ENCODE measurements around the gene MRPS7. TPM values are rescaled to one million over a fixed set of nuclear protein-coding genes. Genes with fewer than 3 reads are reported as not detected.

Gene MRPS7
- total RNA-seq, 1 experiment from 2014 or later, result 103 TPM

DNA sequence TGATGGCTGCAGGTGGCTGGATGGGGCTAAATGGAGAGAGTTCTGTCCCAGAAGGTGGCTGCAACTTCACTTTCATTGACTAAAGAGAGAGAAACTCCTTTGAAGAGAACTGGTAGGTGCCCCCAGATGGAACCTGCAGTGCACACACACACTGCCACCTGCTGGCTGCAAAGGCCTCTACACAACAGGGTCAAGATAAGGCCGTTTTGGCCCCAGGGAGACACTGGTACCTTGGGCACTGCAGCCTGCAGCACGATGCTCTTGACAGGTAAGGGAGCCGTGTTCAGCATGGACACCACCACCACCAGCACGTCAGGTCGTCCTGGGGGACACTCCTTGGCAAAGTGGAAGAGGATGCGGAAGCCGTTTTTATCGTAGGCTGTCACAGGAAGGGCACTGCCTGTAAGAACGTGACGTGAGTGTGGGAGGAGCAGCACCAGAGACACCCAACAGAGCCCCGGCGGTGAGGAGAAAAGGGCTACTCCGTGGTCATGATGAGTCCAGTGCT is 22.9 kb upstream of the MRPS7 start:
- Histone ChIP-seq H3K27ac (ENCODE audit: low read depth, low read length, poor library complexity, severe bottlenecking) (no peak overlapping the region), H3K9me3 (ENCODE audit: low read depth, low read length, poor library complexity, severe bottlenecking) (no peaks in the 10 kb centered on the region), H3K36me3 (ENCODE audit: insufficient read depth, low read length, poor library complexity, severe bottlenecking) (peaks cover 91% of the 10 kb centered on the region), H3K4me3 (ENCODE audit: low read depth, low read length, poor library complexity, severe bottlenecking) (no peak overlapping the region), H3K4me1 (ENCODE audit: insufficient read depth, low read length, poor library complexity, severe bottlenecking) (peaks cover 6% of the 10 kb centered on the region), H3K27me3 (replicated peaks; ENCODE audit: insufficient read depth, low read depth, low read length, poor library complexity) (no peaks in the 10 kb centered on the region)
- ChIA-PET CTCF (interaction anchor here (1.8 kb wide), 1 partner anchor 125 kb away, joined by 6 read pairs; no protein-coding TSS in a partner anchor), POLR2A (ENCODE audit: low non-redundant PET) (interaction anchor here (0.7 kb wide), 1 partner anchor 18 kb away, joined by 6 read pairs; no protein-coding TSS in a partner anchor)
- no TSS peak for BruUV-seq (replicated peaks)
- peak; percentile 80 for DNase-seq (ENCODE audit: low spot score)
- intact Hi-C loops (cut with micrococcal nuclease; ENCODE audit: unreplicated experiment), result no loop called here
- TF ChIP-seq CTCF (conservative IDR thresholded peaks at IDR 0.05; ENCODE audit: low read depth, low read length), result peak; percentile 92
- TF ChIP-seq EZH2 (IDR thresholded peaks at IDR 0.05; ENCODE audit: borderline replicate concordance, low read depth, low read length, poor library complexity, severe bottlenecking), result no peak

GRCh38 chr17:75239214-75239613 is 22.5 kb upstream of the MRPS7 start:
- intact Hi-C loops (cut with micrococcal nuclease; ENCODE audit: unreplicated experiment), result no loop called here
- ChIA-PET POLR2A (ENCODE audit: low non-redundant PET) (interaction anchor here (0.7 kb wide), 1 partner anchor 18 kb away, joined by 6 read pairs; no protein-coding TSS in a partner anchor), CTCF (interaction anchor here (0.5 to 1.8 kb wide), 3 partner anchors 125 to 179 kb away, joined by 3 to 6 read pairs (median 3); no protein-coding TSS in a partner anchor)
- Histone ChIP-seq H3K27ac (ENCODE audit: low read depth, low read length, poor library complexity, severe bottlenecking) (no peak overlapping the region), H3K4me3 (ENCODE audit: low read depth, low read length, poor library complexity, severe bottlenecking) (no peak overlapping the region), H3K9me3 (ENCODE audit: low read depth, low read length, poor library complexity, severe bottlenecking) (no peaks in the 10 kb centered on the region), H3K27me3 (replicated peaks; ENCODE audit: insufficient read depth, low read depth, low read length, poor library complexity) (no peaks in the 10 kb centered on the region), H3K36me3 (ENCODE audit: insufficient read depth, low read length, poor library complexity, severe bottlenecking) (peaks cover 95% of the 10 kb centered on the region), H3K4me1 (ENCODE audit: insufficient read depth, low read length, poor library complexity, severe bottlenecking) (peaks cover 6% of the 10 kb centered on the region)
- TF ChIP-seq EZH2 (IDR thresholded peaks at IDR 0.05; ENCODE audit: borderline replicate concordance, low read depth, low read length, poor library complexity, severe bottlenecking) (no peak), CTCF (conservative IDR thresholded peaks at IDR 0.05; ENCODE audit: low read depth, low read length) (no peak)
- BruUV-seq (replicated peaks), result no TSS peak
- DNase-seq (ENCODE audit: low spot score), result no peak

GRCh38 chr17:75239778-75240393 is 21.8 kb upstream of the MRPS7 start:
- peak overlapping the region; percentile 16 for H3K27ac ChIP-seq (ENCODE audit: low read depth, low read length, poor library complexity, severe bottlenecking)
- H3K36me3 ChIP-seq (ENCODE audit: insufficient read depth, low read length, poor library complexity, severe bottlenecking), result peaks cover 91% of the 10 kb centered on the region
- TF ChIP-seq CTCF (conservative IDR thresholded peaks at IDR 0.05; ENCODE audit: low read depth, low read length) (no peak), EZH2 (IDR thresholded peaks at IDR 0.05; ENCODE audit: borderline replicate concordance, low read depth, low read length, poor library complexity, severe bottlenecking) (no peak)
- intact Hi-C loops (cut with micrococcal nuclease; ENCODE audit: unreplicated experiment), result no loop called here
- POLR2A ChIA-PET (ENCODE audit: low non-redundant PET), result interaction anchor here (0.9 kb wide), 1 partner anchor 22 kb away, joined by 6 read pairs; the partner anchor contains the start of genes GGA3 and MRPS7
- no peak overlapping the region for H3K4me3 ChIP-seq (ENCODE audit: low read depth, low read length, poor library complexity, severe bottlenecking)
- CTCF ChIA-PET, result interaction anchor here (0.6 to 1.8 kb wide), 12 partner anchors 9 to 278 kb away, joined by 3 to 11 read pairs (median 4); partner anchors contain the start of genes ARMC7, GRB2 and MIF4GD
- H3K9me3 ChIP-seq (ENCODE audit: low read depth, low read length, poor library complexity, severe bottlenecking), result no peaks in the 10 kb centered on the region
- peaks cover 6% of the 10 kb centered on the region for H3K4me1 ChIP-seq (ENCODE audit: insufficient read depth, low read length, poor library complexity, severe bottlenecking)
- DNase-seq (ENCODE audit: low spot score), result no peak
- no TSS peak for BruUV-seq (replicated peaks)
- no peaks in the 10 kb centered on the region for H3K27me3 ChIP-seq (replicated peaks; ENCODE audit: insufficient read depth, low read depth, low read length, poor library complexity)

Data from A673 (cell line).